ENCODE results near the gene PDZD4.
"Not testable (repeated sequence)": the region's sequence is repeated elsewhere in the genome, so short reads cannot be mapped to it uniquely, and the experiment has no call there.

Gene PDZD4

DNA sequence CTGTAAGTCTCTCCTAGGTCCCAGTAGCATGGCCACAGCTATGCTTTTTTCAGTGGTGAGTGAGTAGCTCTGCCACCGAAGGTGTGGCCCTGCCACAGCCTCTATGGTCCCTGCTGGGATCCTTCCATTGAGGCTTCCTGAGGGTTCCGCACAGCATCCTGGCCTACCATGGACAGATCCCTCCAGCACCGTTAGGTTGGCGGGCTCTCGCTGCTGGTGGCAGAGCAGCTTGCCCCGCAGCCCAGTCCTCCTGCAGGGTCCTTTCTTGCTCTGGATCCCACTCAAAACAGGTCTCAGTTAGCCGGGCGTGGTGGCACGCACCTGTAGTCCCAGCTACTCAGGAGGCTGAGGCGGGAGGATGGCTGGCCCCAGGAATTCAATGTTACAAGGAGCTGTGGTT, 2.4 kb upstream of the PDZD4 start:
- no peak for DNase-seq

DNA sequence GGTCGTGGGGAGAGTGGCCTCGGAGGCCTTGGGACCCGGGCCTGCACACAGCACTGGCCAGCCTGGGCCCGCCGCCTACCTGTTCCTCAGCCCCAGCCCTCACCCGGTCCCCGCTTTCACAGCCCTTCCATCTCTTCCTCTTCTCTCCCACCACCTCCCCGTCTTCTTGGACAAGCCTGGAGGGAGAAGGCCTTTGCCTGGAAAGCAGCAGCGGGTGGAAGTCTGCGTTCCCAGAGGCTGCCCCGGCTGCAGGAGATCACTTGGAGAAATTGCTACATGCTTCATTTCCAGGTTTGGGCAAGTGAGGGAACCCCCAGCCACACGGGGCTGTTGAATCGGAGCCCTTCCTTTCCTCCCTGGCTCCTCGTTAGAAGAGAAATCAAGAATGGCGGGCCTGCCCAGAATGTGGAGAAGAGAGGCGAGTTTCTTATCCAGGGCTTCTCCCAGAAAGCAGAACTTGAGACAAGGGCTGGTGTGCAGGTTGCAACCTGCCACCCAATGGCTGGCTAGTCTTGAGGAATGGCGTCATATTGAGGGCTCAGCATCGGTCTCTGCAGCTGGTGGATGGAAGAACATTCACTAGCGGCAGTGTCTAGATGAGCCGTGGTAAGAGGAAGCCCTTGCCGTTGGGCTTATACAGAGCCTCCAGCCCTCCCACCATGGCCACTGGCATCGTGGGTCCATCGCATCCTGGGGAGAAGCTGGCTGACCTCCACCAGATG, 1.2 kb upstream of the PDZD4 start:
- no peak for DNase-seq

DNA sequence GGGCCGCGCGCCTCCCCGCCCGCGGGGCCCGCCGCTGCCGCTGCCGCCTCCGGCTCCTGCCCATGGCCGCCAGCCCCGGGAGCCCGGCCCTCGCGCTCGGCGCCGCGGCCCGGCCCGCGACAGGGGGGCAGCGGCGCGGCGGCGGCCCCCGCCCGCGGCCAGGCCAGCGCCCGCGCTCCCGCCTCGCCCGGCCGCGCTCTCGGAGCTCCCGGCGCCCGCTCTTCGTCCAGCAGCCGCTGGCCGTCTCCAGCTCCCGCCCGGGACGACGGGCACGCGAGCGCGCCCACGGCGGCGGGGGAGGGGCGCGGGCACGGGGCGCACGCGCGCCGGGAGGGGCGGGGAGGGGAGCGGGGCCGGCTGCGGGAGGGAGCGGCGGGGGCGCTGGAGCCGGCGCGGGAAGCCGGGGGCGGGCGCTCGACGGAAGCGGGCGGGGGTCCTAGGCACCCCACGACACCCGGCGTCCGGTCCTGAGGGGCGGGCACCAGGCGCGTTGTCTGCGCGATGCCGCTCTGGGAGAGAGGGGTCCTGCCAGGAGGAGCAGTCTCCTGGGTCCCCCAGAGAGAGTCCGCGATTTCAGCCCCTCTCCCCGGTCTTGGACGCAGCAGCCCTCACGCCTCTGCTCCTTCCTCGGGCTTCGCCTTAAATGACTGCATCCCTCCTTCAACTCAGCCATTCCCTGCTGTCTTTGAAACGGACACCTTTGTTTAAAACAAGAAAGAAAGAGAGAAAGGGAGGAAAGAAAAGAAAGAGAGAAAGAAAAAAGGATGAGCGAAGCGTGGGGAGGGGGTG, 490 bp upstream of the PDZD4 start:
- no peak for DNase-seq

DNA sequence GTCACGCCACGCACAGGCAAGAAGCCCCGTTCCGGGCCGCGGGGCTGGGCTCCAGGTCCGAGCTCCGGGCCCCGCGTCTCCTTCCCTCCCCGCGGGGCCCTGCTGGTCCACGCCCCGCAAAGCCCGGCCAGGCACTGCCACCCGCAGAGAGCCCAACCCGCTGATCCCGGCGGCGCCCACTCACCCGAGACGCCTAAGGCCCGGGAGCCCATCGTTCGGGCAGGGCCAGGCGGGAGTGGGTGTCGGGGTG, 870 bp downstream of the PDZD4 start:
- no peak for DNase-seq

DNA sequence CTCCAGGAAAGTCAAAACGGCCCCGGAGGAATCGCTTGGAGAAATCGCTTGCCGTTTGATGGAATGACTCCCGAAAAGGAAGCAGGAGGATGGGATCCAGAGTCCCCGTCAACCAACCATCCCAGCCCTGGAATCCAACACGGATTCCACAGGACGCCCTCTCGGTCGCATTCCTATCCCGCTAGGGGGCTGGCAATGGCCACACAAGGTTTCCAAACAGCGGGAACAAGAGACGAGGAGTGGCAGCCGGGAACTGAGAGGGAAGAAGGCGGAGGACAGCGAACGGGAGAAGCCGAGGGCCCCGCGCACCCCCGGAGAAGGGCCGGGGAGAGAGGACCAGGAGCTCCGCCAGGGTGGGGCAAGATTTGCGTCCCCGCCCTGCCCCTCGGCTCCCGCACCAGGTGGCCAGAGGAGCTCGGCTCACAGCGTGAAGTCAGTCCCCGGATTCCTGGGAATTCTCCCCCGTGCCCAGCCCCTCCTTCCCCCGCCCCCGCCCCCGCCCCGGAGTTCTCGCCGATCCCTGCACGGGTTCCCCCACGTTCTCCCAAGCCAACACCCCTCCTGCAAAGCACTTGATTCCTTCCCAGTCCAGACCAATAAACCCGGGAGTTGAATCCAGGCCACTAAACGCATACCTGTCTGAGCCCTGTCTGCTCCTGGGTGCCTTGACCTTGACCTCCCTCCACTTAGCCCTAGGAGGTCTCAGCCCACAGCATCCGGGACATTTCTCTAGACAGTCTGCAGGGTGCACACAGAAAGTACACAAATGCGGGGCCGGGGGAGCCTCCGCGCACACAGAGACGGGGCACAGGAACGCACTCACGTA, 1.4 kb downstream of the PDZD4 start:
- DNase-seq = no peak

DNA sequence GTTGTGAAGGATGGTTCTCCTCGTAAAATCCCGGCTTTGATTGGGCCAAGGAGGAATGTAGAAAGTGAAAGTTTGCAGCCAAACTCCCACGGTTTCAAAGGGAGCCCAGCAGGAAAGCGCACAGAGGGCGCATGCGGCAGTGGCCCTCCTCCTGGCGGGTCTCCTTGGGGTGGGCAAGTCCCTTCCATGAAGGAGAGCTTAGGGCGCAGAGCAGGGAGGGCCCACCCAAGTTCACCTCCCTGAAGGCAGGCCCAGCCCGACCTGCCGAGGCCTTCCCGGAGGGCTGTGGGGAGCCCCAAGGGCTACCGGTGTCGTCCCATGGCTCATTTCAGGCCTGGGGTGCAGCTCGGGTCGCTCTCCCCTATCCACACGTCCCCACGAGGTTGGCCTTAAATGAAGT, 2.0 kb downstream of the PDZD4 start:
- no peak for DNase-seq

DNA sequence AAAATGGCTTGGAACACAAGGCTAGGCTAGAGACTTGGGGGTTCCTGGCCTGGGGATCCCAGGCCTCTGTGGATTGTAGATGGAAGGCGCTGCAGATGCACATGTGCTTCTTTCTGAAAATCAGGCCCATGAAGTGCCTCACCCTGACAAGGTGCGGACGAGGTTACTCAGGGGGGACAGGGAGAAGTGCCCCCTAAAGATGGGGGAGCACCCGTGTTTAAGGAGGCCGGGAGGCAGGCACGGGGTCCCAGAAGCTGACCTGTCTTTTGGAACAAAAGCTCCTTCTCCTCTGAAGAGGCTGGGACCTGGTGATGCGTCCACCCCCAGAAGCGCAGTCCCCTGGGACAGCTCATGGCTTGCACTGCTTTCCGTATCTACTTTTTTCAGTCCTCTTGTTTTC, 2.4 kb downstream of the PDZD4 start:
- DNase-seq = no peak

DNA sequence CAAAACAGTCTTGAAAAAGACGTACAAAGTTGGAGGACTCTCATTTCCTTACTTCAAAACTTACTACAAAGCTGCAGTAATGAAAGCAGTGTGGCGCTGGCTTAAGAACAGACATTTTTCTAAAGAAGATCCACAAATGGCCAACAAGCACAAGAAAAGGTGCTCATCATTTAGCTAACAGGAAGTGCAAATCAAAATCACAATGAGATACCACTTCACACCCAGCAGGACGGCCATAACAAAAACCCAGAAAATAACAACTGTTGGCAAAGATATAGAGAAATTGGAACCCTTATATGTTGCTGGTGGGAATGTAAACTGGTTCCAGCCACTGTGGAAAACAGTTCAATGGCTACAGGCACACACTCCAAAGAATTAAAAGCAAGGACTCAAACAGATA, 3.3 kb downstream of the PDZD4 start:
- no peak for DNase-seq

DNA sequence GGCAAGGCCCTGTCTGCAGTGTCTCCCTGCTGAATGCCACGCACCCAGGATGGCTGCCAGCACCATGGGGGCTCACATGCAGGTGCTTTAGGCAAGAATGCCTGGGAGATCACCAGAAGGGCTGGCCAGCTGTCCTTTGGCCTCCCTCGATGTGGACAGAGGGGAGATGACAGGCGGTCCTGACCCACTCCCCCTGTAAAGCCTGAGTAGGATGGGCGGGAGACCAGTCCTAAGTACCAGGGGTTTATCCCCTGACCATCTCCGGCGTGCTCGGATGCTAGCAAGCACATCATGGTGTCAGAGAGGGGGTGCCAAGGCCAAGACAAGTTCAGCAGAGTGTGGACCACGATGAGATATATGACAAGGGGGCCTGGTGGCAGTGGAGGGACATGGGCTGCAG, 5.3 kb downstream of the PDZD4 start:
- no peak for DNase-seq

DNA sequence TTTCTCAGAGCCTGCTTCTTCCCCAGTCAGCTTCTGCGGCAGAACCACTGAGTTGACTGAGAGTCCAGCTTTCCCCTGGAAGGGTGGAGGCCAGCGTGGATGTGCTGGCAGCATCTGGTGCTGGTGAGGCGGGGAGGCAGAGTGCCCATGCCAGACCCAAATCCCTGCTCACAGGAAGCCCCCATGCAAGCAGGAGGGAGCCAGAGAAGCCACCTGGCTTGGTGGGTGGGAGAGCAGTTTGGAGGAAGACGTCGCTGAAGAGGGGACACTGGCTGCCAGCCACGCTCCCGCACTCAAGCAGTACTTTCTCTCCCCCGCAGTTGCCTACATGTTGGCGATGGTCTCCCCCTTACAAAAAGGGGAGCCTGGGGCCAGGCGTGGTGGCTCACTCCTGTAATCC, 6.0 kb downstream of the PDZD4 start:
- DNase-seq = no peak

DNA sequence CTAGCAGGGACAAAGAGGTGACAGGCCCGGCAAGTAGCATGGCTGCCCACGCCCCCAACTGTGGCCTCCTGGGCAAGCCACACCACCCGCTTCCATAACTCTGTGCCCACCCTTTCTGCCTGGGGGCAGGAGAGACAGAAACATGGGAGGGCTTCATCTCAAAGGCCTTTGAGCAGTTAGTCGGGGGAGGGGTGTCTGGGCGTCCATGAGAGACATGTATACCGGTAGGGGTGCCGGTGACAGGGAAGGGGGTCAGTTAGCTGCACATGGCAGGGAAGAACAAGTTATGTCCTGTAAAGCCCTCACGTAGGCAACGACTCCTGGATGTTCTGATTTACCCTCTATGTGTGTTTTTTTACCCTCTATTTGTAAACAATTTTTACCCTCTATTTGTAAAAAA, 9.3 kb downstream of the PDZD4 start:
- DNase-seq = no peak

DNA sequence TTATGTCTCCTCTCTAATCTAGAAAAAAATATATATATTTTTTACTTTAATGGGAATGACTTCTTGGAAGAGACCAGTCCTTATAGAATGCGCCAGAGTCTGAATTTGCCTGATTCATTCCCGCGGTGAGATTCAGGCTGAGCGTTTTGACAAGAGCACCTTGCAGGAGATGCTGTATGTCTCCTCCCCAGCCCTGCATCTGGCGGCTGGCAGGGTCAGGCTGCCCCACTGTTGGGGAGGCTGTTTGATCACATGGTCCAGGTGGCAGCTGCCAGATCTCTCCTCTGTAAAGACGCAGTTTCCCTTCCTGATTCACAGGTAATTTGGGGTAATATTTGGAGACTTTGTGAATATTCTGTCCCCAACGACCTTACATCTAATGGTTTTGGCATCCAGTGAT, 9.7 kb downstream of the PDZD4 start:
- no peak for DNase-seq

DNA sequence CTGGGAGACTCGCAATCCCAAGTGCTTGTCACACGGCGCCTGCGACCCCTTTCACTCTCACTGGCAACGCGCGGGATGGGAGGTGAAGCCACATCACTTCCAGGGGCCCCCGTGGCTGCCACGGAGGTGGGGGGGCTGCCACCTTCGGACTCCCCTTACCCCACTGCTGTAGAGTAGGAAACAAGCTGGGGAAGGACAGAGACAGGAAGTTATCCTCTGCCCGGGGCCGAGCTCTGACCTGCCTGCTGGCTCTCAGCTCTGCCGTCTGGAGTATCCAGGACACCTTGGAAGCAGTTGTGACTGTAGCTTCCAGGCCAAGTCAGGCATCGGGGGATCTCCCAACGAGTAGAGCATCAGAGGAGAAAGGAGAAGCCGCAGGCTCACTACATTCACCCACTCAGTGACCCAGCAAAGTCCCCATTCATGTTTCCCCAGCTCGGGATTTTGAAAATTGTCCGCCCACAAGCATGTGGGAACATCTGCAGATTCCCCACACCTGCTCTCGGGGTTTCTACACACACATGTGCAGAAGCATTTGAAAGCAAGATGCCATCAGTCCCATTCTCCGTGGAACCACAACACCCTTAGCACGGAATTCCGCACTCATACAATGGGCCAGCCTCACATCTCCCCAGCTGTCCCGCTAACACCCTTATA, 10.8 kb downstream of the PDZD4 start:
- no peak for DNase-seq

DNA sequence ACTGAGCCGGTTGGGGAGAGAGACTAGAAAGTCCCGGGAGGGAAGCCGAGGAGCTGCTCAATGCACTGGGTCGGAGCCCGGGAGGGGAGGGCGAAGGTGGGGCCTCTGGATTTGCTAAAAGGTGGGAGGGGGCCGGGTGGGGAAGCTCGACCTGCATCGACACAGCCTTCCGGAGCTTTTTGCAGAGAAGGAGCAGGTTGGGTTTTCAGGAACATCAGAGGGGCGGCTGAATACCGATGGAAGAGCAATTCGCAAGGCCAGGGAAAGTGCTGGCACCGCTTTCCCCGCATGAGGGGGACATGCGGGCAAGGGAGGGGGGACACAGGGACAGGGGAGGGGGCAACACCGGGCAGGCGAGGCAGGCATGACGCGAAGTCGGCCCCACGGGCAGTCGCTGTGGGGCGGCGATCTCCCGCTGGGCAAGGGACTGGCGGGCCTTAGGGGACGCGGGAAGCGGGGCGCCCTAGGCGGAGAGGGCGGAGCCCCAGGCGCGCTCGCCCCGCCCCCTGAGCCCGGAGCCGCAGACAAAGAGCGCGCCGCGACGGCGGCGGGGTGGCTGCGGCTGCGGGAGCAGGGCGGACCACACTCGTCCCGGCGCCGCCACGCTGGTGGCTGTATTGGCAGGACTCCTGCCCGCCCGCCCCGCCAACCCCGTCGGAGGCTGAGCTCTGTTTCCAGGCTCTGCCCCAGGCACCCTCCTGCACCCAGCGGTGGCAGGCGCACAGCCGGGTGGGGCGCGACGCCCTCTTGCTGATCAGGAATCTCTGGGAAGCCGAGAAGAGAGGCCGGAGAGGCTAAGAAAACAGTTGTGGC, 11.6 kb downstream of the PDZD4 start:
- peak; percentile 64 for DNase-seq

DNA sequence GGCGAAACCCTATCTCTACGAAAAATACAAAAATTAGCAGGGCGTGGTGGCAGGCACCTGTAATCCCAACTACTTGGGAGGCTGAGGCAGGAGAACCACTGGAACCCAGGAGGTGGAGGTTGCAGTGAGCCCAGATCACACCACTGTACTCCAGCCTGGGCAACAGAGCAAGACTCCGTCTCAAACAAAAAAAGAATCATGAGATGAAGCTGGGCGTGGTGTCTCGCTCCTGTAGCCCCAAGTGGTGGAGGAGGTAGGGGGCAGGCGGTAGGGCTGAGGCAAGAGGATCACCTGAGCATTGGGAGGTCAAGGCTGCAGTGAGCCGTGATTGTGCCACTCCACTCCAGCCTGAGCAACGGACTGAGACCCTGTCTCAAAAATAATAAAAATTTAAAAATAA, 12.3 kb downstream of the PDZD4 start:
- DNase-seq = not testable (repeated sequence)

DNA sequence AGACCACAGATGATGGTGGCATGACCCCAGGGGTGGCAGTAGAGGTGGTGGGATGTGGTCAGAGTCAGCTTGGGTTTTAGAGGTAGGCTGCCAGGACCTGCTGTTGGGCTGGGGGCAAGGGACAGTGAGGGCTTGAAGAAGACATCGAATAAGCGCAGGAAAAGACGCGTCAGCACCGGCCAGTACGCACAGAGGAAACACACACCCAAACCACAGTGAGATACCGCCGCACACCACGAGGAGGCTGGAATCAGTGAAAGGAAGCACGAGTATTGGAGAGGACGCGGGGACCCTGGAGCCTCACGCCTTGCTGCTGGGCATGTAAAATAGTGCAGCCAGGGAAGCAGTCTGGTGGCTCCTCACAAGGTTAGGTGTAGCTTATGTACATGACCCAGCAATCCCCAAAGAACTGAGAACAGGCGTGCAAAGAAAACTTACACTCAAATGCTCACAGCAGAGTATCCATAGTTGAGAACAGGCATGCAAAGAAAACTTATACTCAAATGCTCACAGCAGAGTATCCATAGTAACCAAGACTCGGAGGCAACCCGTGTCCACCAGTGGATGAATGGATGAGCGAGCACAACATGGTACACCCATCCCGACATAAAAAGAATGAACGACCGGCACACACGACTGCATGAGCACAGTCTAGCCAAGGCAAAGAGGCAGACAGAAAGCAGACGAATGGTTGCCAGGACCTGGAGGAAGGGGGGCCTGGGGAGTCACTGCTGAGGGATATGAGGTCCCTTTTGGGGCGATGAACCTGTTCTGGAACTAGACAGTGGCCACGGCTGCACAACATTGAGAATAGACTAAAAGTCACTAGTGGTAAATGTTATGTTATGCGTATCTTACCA, 13.3 kb downstream of the PDZD4 start:
- no peak for DNase-seq

DNA sequence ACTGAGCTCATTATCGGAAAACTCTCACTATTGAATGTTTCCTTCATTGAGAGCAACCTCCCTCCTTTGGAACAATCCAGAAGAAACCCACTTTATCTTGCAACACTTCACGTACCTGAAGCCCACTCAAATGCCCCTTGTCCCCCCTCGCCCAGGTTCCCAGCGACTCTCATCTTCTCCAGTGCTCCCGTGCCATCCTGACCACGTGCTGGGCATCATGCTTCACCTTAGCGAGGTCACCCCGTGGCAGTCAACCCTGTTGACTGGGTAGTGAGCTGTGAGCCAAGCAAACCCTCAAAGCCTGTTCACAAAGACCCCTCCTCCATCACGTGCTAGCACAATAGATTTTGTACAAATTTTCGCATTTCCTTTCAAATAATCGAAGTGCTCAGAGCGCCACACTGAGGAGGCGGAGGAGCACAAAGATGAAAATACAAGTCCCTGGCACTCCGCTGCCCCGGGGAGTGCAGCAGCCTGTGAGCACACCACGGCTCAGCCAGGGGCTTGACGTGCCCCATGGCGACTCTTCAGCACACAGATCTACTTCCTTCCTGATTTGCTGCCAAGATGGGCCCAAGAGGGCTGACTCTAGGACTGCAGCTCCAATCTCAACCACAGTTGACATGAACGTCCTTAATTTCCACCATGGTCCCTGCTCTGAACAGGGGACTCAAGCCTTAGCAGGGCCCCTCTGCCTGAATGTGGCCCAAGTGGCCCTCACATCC, 15.6 kb downstream of the PDZD4 start:
- DNase-seq = no peak

DNA sequence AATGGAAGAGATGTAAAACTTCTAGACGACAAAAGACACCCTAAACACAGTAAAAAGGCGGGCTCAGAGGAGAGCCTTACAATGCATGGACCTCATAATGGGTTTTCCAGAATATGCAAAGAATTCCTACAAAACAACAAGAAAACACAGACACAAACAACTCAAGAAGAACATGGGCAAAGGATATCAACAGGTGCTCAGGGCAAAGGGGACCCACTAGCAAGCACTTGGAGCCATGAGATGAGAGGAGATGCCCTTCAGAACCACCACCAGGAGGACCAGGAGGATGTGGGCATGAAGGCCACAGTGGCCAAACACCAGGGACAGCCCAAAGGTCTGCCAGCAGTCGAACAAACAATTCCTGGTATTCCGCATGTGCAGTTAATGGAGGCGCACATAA, 17.2 kb downstream of the PDZD4 start:
- DNase-seq = no peak

DNA sequence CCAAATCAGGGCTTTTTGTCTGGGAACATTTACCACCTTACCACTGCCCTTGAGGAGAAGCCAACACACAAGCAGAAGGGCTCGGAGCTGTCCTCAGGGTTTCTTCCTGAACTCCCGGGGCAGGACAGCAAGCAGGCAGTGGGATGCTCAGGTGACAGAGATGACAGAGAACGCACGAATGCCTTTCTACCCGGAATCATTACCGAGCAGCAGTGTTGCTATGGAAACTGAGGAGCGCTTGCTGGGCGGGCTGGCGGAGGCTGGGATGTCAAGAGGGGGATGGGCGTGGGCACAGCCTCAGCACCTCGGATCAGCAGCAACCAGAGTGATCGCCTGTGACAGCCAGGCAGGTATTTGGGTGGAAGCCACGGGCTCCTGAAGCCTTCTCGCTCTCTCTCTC, 18.1 kb downstream of the PDZD4 start:
- no peak for DNase-seq

DNA sequence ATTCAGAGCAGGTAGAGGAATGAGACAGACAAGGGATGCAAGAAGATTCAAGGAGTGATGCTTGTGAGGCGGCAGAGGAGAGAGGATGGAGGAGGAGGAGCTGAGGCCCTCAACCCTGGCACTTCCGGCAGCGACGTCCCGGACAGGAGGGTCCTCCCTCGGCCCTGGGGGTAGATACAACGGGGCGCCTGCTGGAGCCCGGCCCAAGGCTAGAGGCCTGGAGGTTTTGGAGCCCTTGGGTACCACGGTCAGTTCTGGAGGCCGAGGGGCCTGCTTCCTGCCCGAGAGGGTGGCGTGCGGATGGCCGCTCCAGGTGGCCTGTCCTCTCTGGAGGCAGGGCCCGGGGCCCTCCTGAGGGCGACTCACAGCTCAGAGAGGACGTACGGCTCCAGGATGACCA, 22.4 kb downstream of the PDZD4 start:
- DNase-seq = no peak

DNA sequence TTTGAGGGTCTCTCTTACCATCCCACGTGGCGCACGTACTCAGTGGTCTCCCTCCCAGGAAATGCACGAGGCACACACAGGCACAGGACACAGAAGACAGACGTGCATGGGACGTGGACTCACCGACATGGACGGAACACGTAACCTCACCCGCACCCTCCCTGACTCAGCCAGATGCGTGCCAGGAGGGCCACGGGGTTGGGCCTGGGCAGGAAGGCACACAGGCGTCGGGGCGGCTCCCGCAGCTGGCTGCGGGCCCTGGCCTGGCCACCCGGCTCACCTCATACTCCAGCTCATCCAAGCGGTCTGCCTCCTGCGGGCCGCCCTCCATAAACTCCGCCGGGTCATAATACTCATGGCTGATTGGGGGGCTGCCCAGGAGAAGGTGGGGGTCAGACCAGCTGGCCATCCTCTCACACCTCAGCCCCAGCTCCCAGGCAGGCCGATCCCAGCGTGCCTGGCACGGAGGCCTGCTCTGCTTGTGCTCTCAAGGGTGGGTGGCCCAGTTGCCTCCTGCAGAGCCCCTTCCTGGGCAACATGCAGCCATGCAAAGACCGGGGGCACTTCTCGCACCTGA, 23.3 kb downstream of the PDZD4 start:
- DNase-seq = no peak
